K562 (cell line): ENCODE results near the gene CPZ. TPM values are rescaled to one million over a fixed set of nuclear protein-coding genes. Genes with fewer than 3 reads are reported as not detected.

Source experiments
- ATAC-seq: fragments of 200-7000 bp; cut with Tn5 transposase; 3 replicates; pipeline ENCODE4 v1.9.1; 2020; ENCODE audit warnings: moderate library complexity
- BruUV-seq: library from RNA; stranded (reverse); fragments of 400-500 nt; replicated peaks from 2 replicates; lab custom pipeline; 2021; lab: Mats Ljungman, UMichigan
- CTCF ChIA-PET: fragments of 300-600 bp; formaldehyde crosslinking; extraction: SDS; loops from one replicate; lab custom pipeline; 2021; ENCODE audit warnings: low intra/inter-chr PET ratio; lab: Yijun Ruan, JAX
- POLR2A ChIA-PET: fragments of 300-600, 350-650 bp; sonication (Branson Sonifier 250); formaldehyde crosslinking; extraction: SDS; loops from one replicate; lab custom pipeline; 2021; ENCODE audit warnings: antibody characterized with exemption, inconsistent platforms; lab: Yijun Ruan, JAX
- DNase-seq, 4 experiments: peaks; one replicate each; pipeline versions ENCODE4 v3.0.0 to v3.0.0-alpha.2; 2011 to 2018; ENCODE audit warnings: low spot score in 3 of 4, mixed read lengths in 3 of 4; ENCODE audit errors: extremely low read depth in 1 of 4
- FAIRE-seq: peaks from 2 replicates; lab custom pipeline; 2011; peaks lifted over from hg19 to GRCh38; lab: Jason Lieb, UNC
- H2AFZ ChIP-seq: 2 replicates; pipeline ENCODE4 v1.6.0; 2011; ENCODE audit warnings: low read depth, low read length, control low read depth, inconsistent platforms
- H3K27ac ChIP-seq: fragments of 200-600 bp; 3 replicates; pipeline ENCODE4 v1.8.0; 2011; ENCODE audit warnings: low read depth, mild to moderate bottlenecking, control low read depth, inconsistent platforms, low read length, moderate library complexity, mixed read lengths; ENCODE audit errors: extremely low read depth
- H3K27me3 ChIP-seq, 2 experiments: fragments of 300-600 bp in 1 of 2; 2 replicates in 1 of 2; 3 replicates in 1 of 2; pipeline versions ENCODE4 v1.6.0 to v1.8.0; 2011; ENCODE audit warnings: inconsistent platforms in 2 of 2, low read length in 2 of 2, mild to moderate bottlenecking in 1 of 2, mixed read lengths in 1 of 2, moderate library complexity in 1 of 2; ENCODE audit not compliant: control insufficient read depth in 2 of 2, insufficient read depth in 2 of 2
- H3K36me3 ChIP-seq: fragments of 300-600 bp; 3 replicates; pipeline ENCODE4 v1.8.0; 2011; ENCODE audit warnings: mild to moderate bottlenecking, low read length, inconsistent platforms; ENCODE audit not compliant: control insufficient read depth, insufficient read depth
- H3K4me1 ChIP-seq, 2 experiments: fragments of 200-600 bp in 1 of 2; replicated peaks in 1 of 2; 2 replicates in 1 of 2; 3 replicates in 1 of 2; pipeline versions ENCODE4 v1.5.1 to v1.8.0; 2011; ENCODE audit warnings: inconsistent platforms in 2 of 2, low read length in 2 of 2, mild to moderate bottlenecking in 1 of 2, mixed read lengths in 1 of 2, moderate library complexity in 1 of 2; ENCODE audit not compliant: control insufficient read depth in 2 of 2, insufficient read depth in 2 of 2
- H3K4me2 ChIP-seq: 2 replicates; pipeline ENCODE4 v1.6.1; 2011; ENCODE audit warnings: low read length, control low read depth, inconsistent platforms, mixed read lengths; ENCODE audit not compliant: insufficient read depth
- H3K4me3 ChIP-seq: fragments of 200-600 bp; sonication (generic), shearing (Covaris generic); 2 replicates; pipeline ENCODE4 v1.5.1; 2016; ENCODE audit warnings: control low read depth, inconsistent platforms
- H3K79me2 ChIP-seq: fragments of 200-600 bp; 3 replicates; pipeline ENCODE4 v1.8.0; 2011; ENCODE audit warnings: low read length, inconsistent platforms; ENCODE audit not compliant: control insufficient read depth, insufficient read depth
- H3K9ac ChIP-seq, 2 experiments: 2 replicates each; pipeline versions ENCODE4 v1.6.0 to v1.6.1; 2011; ENCODE audit warnings: low read depth in 2 of 2, low read length in 2 of 2, control low read depth in 1 of 2, inconsistent platforms in 1 of 2, mild to moderate bottlenecking in 1 of 2, mixed read lengths in 1 of 2; ENCODE audit not compliant: insufficient read depth in 1 of 2
- H3K9me1 ChIP-seq: one replicate; pipeline ENCODE4 v1.6.0; 2011; ENCODE audit warnings: inconsistent platforms, mild to moderate bottlenecking, low read length, moderate library complexity; ENCODE audit not compliant: control insufficient read depth, insufficient read depth
- H3K9me3 ChIP-seq: replicated peaks from 2 replicates; pipeline ENCODE4 v1.5.1; 2011; ENCODE audit warnings: low read depth, low read length, inconsistent platforms; ENCODE audit not compliant: control insufficient read depth, insufficient read depth
- H4K20me1 ChIP-seq: replicated peaks from 2 replicates; pipeline ENCODE4 v1.6.1; 2011; ENCODE audit warnings: low read length, inconsistent platforms, mixed read lengths; ENCODE audit not compliant: control insufficient read depth, insufficient read depth
- HDAC3 ChIP-seq: fragments of 450-650 bp; IDR thresholded peaks from 2 replicates; pipeline ENCODE4 v1.6.1; 2018; ENCODE audit warnings: borderline replicate concordance, mild to moderate bottlenecking, moderate library complexity; ENCODE audit not compliant: partially characterized antibody
- RB1 ChIP-seq: fragments of 450-650 bp; IDR thresholded peaks from 2 replicates; pipeline ENCODE4 v1.6.1; 2017; ENCODE audit warnings: low read depth, mild to moderate bottlenecking
- SMC3 ChIP-seq: conservative IDR thresholded peaks from 2 replicates; pipeline ENCODE4 v1.6.1; 2011; ENCODE audit warnings: low read depth, low read length, improper control_type of control experiment; ENCODE audit not compliant: insufficient read depth
- WGBS: fragments of 100-300 bp; shearing (Covaris generic); methylation state at CpG from one replicate; pipeline ENCODE4 v1.1.6; 2016; ENCODE audit warnings: low coverage, mixed read lengths; ENCODE audit not compliant: insufficient coverage; ENCODE audit errors: missing lambda C conversion rate; 5-methylcytosine and 5-hydroxymethylcytosine counted together
- in situ Hi-C: fragments of 300-500 bp; cut with MboI; formaldehyde crosslinking; loops from 4 replicates; pipeline ENCODE4 v1.15.0; 2018; ENCODE audit warnings: inconsistent platforms, mixed read lengths
- intact Hi-C: fragments of 100-400 bp; cut with micrococcal nuclease; formaldehyde crosslinking; loops from 2 replicates; pipeline ENCODE4 v1.14.2; 2022
- polyA plus RNA-seq, 8 experiments: library from polyadenylated mRNA; depleted of rRNA in 4 of 8; stranded (reverse) in 5 of 8; unstranded in 3 of 8; fragments of >200 nt; fragmentation: Nextera tagmentation in 2 of 8; fragmentation: Illumina TruSeq in 1 of 8; extraction: Ambion mirVana in 2 of 8; extraction: Trizol in 1 of 8; gene quantifications; 2 replicates each; pipeline versions ENCODE4 v1.2.1 to v1.2.3, GENCODE V29; 2011 to 2014; ENCODE audit warnings: inconsistent platforms in 1 of 8, missing spikeins in 1 of 8
- total RNA-seq, 7 experiments: library from RNA; depleted of rRNA in 6 of 7; stranded (reverse); fragments of >200 nt in 6 of 7; fragmentation: Illumina TruSeq in 2 of 7; extraction: Trizol in 2 of 7; gene quantifications; 2 replicates each; pipeline versions ENCODE4 v1.2.1 to v1.2.3, GENCODE V29; 2011 to 2021; ENCODE audit warnings: low replicate concordance in 1 of 7
- TF ChIP-seq, protein P1 (sequence below), 3 experiments: IDR thresholded peaks in 2 of 3; conservative IDR thresholded peaks in 1 of 3; 2 replicates each; pipeline ENCODE4 v1.5.1; 2011 to 2012; ENCODE audit warnings: low read length in 3 of 3, mild to moderate bottlenecking in 3 of 3, control low read depth in 2 of 3, improper control_type of control experiment in 1 of 3, inconsistent platforms in 1 of 3, low read depth in 1 of 3, mixed read lengths in 1 of 3, moderate library complexity in 1 of 3; ENCODE audit not compliant: insufficient read depth in 2 of 3
- TF ChIP-seq, protein P2 (sequence below): IDR thresholded peaks from 2 replicates; pipeline ENCODE4 v1.6.1; 2011; ENCODE audit warnings: borderline replicate concordance, low read depth, mild to moderate bottlenecking, moderate library complexity, low read length; ENCODE audit not compliant: insufficient read depth, poor library complexity, severe bottlenecking
- TF ChIP-seq, protein P3 (sequence below), 2 experiments: IDR thresholded peaks; 2 replicates each; pipeline ENCODE4 v1.6.1; 2011; ENCODE audit warnings: borderline replicate concordance in 1 of 2, control low read depth in 1 of 2, low read depth in 1 of 2, low read length in 1 of 2, mild to moderate bottlenecking in 1 of 2, mixed read lengths in 1 of 2, moderate library complexity in 1 of 2; ENCODE audit not compliant: insufficient read depth in 1 of 2, insufficient read length in 1 of 2, poor library complexity in 1 of 2, severe bottlenecking in 1 of 2; ENCODE audit errors: extremely low read depth in 1 of 2
- TF ChIP-seq, protein P4 (sequence below): fragments of 200-800 bp; sonication (Bioruptor generic); IDR thresholded peaks from 2 replicates; pipeline ENCODE4 v1.6.1; 2016; ENCODE audit warnings: missing genetic modification characterization, missing compliant biosample characterization

The CPZ gene
- total and polyA plus RNA-seq, 9 of the 15 experiments (the other 6 are each of a cell fraction or from before 2014, with no cell fraction given) = 0.06 to 2.2 (median 1.2) TPM; not detected in 1

DNA sequence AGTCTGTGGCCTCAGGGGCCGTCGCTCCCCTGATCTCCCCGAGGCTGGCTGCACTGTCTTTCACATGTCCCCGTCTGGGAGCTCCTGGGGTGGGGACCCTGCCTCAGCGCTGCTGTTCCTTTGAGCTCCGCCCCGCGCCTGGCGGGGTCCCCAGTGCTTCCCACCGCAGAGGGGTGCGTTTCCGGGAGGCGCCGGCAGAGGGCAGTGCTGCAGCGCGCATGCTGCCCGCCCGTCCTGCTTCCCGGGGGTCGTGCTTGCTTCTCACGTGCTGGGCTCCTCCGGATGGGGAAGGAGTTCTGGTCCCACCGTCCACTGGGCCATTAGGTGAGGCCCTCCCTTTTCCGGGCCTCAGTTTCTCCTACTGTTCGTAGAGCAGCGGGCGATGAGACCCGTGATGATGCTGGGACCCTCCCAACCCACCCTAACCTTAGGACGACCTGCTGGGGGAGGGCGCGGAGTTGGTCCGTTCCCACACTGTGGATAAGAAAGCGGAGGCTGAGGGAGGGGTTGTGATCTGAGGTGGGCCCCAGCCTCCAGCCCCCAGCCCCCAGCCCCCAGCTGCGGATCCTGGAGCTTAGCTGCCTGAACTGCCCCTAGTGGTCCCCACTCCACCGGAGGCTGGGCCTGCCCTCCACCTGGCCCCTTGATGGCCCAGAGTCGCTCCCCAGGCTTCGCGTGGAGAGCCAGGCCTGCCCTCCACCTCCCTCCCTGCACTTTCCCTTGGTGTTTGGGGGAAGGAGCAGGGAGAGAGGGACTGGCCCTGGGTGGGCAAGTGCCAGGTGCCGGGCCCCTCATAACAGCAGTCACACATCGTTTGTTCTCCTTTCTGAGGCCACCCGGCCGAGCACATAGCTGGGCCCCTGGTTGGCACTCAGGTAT is 15.3 kb downstream of the CPZ start:
- ChIA-PET POLR2A (interaction anchor here (0.7 to 1.1 kb wide), 2 partner anchors 35 to 105 kb away, joined by 3 read pairs; no protein-coding TSS in a partner anchor), CTCF (no interaction called here)
- no peak overlapping the region for H3K4me2 ChIP-seq
- FAIRE-seq (no peak), ATAC-seq (peak; percentile 84), DNase-seq (peak; percentile 42 to 82 (median 80))
- intact Hi-C loops = loop anchor here (10.0 kb wide), 1 partner anchor 307 kb away; no protein-coding TSS in a partner anchor
- 0 out of 5 replicates have a peak, but pooled peaks cover 0 to 5% of the 10 kb centered on the region in 2 experiments for H3K27me3 ChIP-seq
- no peak overlapping the region for H3K4me3 ChIP-seq
- no peak overlapping the region for H2AFZ ChIP-seq
- H4K20me1 ChIP-seq = no peaks in the 10 kb centered on the region
- BruUV-seq = no TSS peak
- in situ Hi-C loops = no loop called here
- H3K79me2 ChIP-seq = no peaks in the 10 kb centered on the region
- no peak overlapping the region for H3K27ac ChIP-seq
- peaks cover 0 to 18% of the 10 kb centered on the region in 2 experiments; a peak in 2 of 5 replicates for H3K4me1 ChIP-seq
- 8% methylated on average over 24 of the region's 42 CpGs for WGBS
- no peaks in the 10 kb centered on the region for H3K9me1 ChIP-seq
- H3K36me3 ChIP-seq = no peaks in the 10 kb centered on the region
- no peaks in the 10 kb centered on the region for H3K9me3 ChIP-seq
- no peak overlapping the region for H3K9ac ChIP-seq
- TF ChIP-seq HDAC3 = no peak
- TF ChIP-seq RB1 = 0 out of 2 replicates have a peak, but pooled peaks have one; percentile 26
- TF ChIP-seq, protein P1, sequence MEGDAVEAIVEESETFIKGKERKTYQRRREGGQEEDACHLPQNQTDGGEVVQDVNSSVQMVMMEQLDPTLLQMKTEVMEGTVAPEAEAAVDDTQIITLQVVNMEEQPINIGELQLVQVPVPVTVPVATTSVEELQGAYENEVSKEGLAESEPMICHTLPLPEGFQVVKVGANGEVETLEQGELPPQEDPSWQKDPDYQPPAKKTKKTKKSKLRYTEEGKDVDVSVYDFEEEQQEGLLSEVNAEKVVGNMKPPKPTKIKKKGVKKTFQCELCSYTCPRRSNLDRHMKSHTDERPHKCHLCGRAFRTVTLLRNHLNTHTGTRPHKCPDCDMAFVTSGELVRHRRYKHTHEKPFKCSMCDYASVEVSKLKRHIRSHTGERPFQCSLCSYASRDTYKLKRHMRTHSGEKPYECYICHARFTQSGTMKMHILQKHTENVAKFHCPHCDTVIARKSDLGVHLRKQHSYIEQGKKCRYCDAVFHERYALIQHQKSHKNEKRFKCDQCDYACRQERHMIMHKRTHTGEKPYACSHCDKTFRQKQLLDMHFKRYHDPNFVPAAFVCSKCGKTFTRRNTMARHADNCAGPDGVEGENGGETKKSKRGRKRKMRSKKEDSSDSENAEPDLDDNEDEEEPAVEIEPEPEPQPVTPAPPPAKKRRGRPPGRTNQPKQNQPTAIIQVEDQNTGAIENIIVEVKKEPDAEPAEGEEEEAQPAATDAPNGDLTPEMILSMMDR (IDR thresholded peaks at IDR 0.05 in 2 of 3, conservative IDR thresholded peaks at IDR 0.05 in 1 of 3; ENCODE audit: insufficient read depth in 2 of 3, low read depth in 1 of 3, low read length in 3 of 3) = peak; percentile 76 to 91 (median 90)
- TF ChIP-seq SMC3 = peak; percentile 66; the same call in 1 of the 2 replicates
- TF ChIP-seq, protein P2, sequence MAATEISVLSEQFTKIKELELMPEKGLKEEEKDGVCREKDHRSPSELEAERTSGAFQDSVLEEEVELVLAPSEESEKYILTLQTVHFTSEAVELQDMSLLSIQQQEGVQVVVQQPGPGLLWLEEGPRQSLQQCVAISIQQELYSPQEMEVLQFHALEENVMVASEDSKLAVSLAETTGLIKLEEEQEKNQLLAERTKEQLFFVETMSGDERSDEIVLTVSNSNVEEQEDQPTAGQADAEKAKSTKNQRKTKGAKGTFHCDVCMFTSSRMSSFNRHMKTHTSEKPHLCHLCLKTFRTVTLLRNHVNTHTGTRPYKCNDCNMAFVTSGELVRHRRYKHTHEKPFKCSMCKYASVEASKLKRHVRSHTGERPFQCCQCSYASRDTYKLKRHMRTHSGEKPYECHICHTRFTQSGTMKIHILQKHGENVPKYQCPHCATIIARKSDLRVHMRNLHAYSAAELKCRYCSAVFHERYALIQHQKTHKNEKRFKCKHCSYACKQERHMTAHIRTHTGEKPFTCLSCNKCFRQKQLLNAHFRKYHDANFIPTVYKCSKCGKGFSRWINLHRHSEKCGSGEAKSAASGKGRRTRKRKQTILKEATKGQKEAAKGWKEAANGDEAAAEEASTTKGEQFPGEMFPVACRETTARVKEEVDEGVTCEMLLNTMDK = no peak
- TF ChIP-seq, protein P3, sequence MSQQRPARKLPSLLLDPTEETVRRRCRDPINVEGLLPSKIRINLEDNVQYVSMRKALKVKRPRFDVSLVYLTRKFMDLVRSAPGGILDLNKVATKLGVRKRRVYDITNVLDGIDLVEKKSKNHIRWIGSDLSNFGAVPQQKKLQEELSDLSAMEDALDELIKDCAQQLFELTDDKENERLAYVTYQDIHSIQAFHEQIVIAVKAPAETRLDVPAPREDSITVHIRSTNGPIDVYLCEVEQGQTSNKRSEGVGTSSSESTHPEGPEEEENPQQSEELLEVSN (IDR thresholded peaks at IDR 0.05; ENCODE audit: borderline replicate concordance in 1 of 2, extremely low read depth in 1 of 2, insufficient read depth in 1 of 2, insufficient read length in 1 of 2, low read depth in 1 of 2, low read length in 1 of 2, poor library complexity in 1 of 2, severe bottlenecking in 1 of 2) = peak in 1 of 2 experiments; percentile 8
- TF ChIP-seq, protein P4, sequence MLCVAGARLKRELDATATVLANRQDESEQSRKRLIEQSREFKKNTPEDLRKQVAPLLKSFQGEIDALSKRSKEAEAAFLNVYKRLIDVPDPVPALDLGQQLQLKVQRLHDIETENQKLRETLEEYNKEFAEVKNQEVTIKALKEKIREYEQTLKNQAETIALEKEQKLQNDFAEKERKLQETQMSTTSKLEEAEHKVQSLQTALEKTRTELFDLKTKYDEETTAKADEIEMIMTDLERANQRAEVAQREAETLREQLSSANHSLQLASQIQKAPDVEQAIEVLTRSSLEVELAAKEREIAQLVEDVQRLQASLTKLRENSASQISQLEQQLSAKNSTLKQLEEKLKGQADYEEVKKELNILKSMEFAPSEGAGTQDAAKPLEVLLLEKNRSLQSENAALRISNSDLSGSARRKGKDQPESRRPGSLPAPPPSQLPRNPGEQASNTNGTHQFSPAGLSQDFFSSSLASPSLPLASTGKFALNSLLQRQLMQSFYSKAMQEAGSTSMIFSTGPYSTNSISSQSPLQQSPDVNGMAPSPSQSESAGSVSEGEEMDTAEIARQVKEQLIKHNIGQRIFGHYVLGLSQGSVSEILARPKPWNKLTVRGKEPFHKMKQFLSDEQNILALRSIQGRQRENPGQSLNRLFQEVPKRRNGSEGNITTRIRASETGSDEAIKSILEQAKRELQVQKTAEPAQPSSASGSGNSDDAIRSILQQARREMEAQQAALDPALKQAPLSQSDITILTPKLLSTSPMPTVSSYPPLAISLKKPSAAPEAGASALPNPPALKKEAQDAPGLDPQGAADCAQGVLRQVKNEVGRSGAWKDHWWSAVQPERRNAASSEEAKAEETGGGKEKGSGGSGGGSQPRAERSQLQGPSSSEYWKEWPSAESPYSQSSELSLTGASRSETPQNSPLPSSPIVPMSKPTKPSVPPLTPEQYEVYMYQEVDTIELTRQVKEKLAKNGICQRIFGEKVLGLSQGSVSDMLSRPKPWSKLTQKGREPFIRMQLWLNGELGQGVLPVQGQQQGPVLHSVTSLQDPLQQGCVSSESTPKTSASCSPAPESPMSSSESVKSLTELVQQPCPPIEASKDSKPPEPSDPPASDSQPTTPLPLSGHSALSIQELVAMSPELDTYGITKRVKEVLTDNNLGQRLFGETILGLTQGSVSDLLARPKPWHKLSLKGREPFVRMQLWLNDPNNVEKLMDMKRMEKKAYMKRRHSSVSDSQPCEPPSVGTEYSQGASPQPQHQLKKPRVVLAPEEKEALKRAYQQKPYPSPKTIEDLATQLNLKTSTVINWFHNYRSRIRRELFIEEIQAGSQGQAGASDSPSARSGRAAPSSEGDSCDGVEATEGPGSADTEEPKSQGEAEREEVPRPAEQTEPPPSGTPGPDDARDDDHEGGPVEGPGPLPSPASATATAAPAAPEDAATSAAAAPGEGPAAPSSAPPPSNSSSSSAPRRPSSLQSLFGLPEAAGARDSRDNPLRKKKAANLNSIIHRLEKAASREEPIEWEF = no peak
